GM21447 (cell line): Measurements from ENCODE around the gene RIOK3.
A peak's percentile ranks its signal among the peaks of the same experiment; 100 is the strongest.
"Not testable (repeated sequence)": the region's sequence is repeated elsewhere in the genome, so short reads cannot be mapped to it uniquely, and the experiment has no call there.

Experiments used
- ATAC-seq: cut with Tn5 transposase; IDR thresholded peaks from one replicate; pipeline ENCODE4 v1.9.1; 2021; ENCODE audit not compliant: unreplicated experiment

The RIOK3 gene

GRCh38 chr18:23452728-23453679 lies at the start of gene RIOK3:
RIOK3 (plus strand) TSS chr18:23453287; CDS start chr18:23453440, 153 bp downstream.
- ATAC-seq, result peak; percentile 95

- no peak for ATAC-seq
Observed at GRCh38 chr18:23403310-23403709, 49.8 kb upstream of the RIOK3 start.

- ATAC-seq, result no peak
Observed at GRCh38 chr18:23405636-23406035, 47.5 kb upstream of the RIOK3 start.

- ATAC-seq, result no peak
Observed at GRCh38 chr18:23406271-23406787, 46.8 kb upstream of the RIOK3 start.

GRCh38 chr18:23412351-23412964 lies 40.6 kb upstream of the RIOK3 start:
- ATAC-seq, result no peak

GRCh38 chr18:23415515-23415914 lies 37.6 kb upstream of the RIOK3 start:
- ATAC-seq, result no peak

GRCh38 chr18:23416298-23416697 lies 36.8 kb upstream of the RIOK3 start:
- ATAC-seq, result no peak

- no peak for ATAC-seq
Observed at GRCh38 chr18:23421277-23421676, 31.8 kb upstream of the RIOK3 start.

- ATAC-seq, result peak; percentile 90
Observed at GRCh38 chr18:23422751-23423418, 30.2 kb upstream of the RIOK3 start.

GRCh38 chr18:23424616-23425015 lies 28.5 kb upstream of the RIOK3 start:
- ATAC-seq, result no peak

- ATAC-seq, result no peak
Observed at GRCh38 chr18:23428821-23429220, 24.3 kb upstream of the RIOK3 start.

GRCh38 chr18:23429538-23429937 lies 23.5 kb upstream of the RIOK3 start:
- not testable (repeated sequence) for ATAC-seq

GRCh38 chr18:23433360-23433759 lies 19.7 kb upstream of the RIOK3 start:
- ATAC-seq, result no peak

- peak; percentile 96 for ATAC-seq
Observed at GRCh38 chr18:23437357-23438045, 15.6 kb upstream of the RIOK3 start.

- no peak for ATAC-seq
Observed at GRCh38 chr18:23438046-23438377, 15.1 kb upstream of the RIOK3 start.

GRCh38 chr18:23438608-23439366 lies 14.3 kb upstream of the RIOK3 start:
- no peak for ATAC-seq

GRCh38 chr18:23440131-23440530 lies 13.0 kb upstream of the RIOK3 start:
- ATAC-seq, result no peak

- ATAC-seq, result no peak
Observed at GRCh38 chr18:23442958-23443357, 10.1 kb upstream of the RIOK3 start.

- ATAC-seq, result no peak
Observed at GRCh38 chr18:23448291-23448690, 4.8 kb upstream of the RIOK3 start.

GRCh38 chr18:23450022-23450421 lies 3.1 kb upstream of the RIOK3 start:
- no peak for ATAC-seq
